CD4-positive, alpha-beta T cell treated with Interleukin-21 for 1 hour (primary cell): Measurements from ENCODE around the gene DLK1.

Experiments
- DNase-seq: peaks from one replicate; pipeline ENCODE4 v3.0.0-alpha.2; 2020

DLK1 gene

GRCh38 chr14:100693877-100694578, 32.7 kb upstream of the DLK1 start:
- no peak for DNase-seq

GRCh38 chr14:100694579-100695422, 31.9 kb upstream of the DLK1 start:
- DNase-seq = no peak

- no peak for DNase-seq
Observed at GRCh38 chr14:100695423-100695738, 31.3 kb upstream of the DLK1 start.

GRCh38 chr14:100696008-100696407, 30.7 kb upstream of the DLK1 start:
- no peak for DNase-seq

- no peak for DNase-seq
Observed at GRCh38 chr14:100696590-100696989, 30.1 kb upstream of the DLK1 start.

- DNase-seq = no peak
Observed at GRCh38 chr14:100698066-100698465, 28.6 kb upstream of the DLK1 start.

GRCh38 chr14:100698666-100699448, 27.8 kb upstream of the DLK1 start:
- no peak for DNase-seq

GRCh38 chr14:100701314-100701713, 25.4 kb upstream of the DLK1 start:
- DNase-seq = no peak

GRCh38 chr14:100702590-100702989, 24.1 kb upstream of the DLK1 start:
- DNase-seq = no peak

- DNase-seq = no peak
Observed at GRCh38 chr14:100703386-100704220, 23.1 kb upstream of the DLK1 start.

- no peak for DNase-seq
Observed at GRCh38 chr14:100706200-100706599, 20.5 kb upstream of the DLK1 start.

- no peak for DNase-seq
Observed at GRCh38 chr14:100706860-100707259, 19.8 kb upstream of the DLK1 start.

GRCh38 chr14:100708425-100709288, 18.0 kb upstream of the DLK1 start:
- no peak for DNase-seq

GRCh38 chr14:100709289-100710284, 17.1 kb upstream of the DLK1 start:
- no peak for DNase-seq

- DNase-seq = no peak
Observed at GRCh38 chr14:100710391-100710790, 16.3 kb upstream of the DLK1 start.

GRCh38 chr14:100710826-100711462, 15.7 kb upstream of the DLK1 start:
- DNase-seq = no peak

GRCh38 chr14:100711493-100711892, 15.2 kb upstream of the DLK1 start:
- DNase-seq = no peak

GRCh38 chr14:100712490-100712889, 14.2 kb upstream of the DLK1 start:
- no peak for DNase-seq

GRCh38 chr14:100713705-100714104, 13.0 kb upstream of the DLK1 start:
- no peak for DNase-seq
